CD4-positive, alpha-beta T cell treated with Interleukin-6 at 100 ng/mL for 8 hours (primary cell): ENCODE data around the gene NACAD.
"Not testable (repeated sequence)": the region's sequence is repeated elsewhere in the genome, so short reads cannot be mapped to it uniquely, and the experiment has no call there.

Experiments used
- DNase-seq: peaks from one replicate; pipeline ENCODE4 v3.0.0-alpha.2; 2020; ENCODE audit warnings: mixed read lengths, low spot score

Gene NACAD

GRCh38 chr7:45053941-45054340 lies 34.8 kb downstream of the NACAD start:
- no peak for DNase-seq

GRCh38 chr7:45053401-45053800 lies 35.4 kb downstream of the NACAD start:
- no peak for DNase-seq

- DNase-seq: no peak
Measured at GRCh38 chr7:45052011-45052410, 36.8 kb downstream of the NACAD start.

- no peak for DNase-seq
Measured at GRCh38 chr7:45050198-45050597, 38.6 kb downstream of the NACAD start.

- peak; percentile 27 for DNase-seq
Measured at GRCh38 chr7:45048748-45049147, 40.0 kb downstream of the NACAD start.

- DNase-seq: no peak
Measured at GRCh38 chr7:45044338-45044737, 44.4 kb downstream of the NACAD start.

GRCh38 chr7:45039106-45039505 lies 49.7 kb downstream of the NACAD start:
- DNase-seq: no peak

GRCh38 chr7:45037876-45038275 lies 50.9 kb downstream of the NACAD start:
- no peak for DNase-seq

- no peak for DNase-seq
Measured at GRCh38 chr7:45036796-45037195, 52.0 kb downstream of the NACAD start.

- no peak for DNase-seq
Measured at GRCh38 chr7:45036317-45036716, 52.5 kb downstream of the NACAD start.

- no peak for DNase-seq
Measured at GRCh38 chr7:45035893-45036292, 52.9 kb downstream of the NACAD start.

- no peak for DNase-seq
Measured at GRCh38 chr7:45035371-45035770, 53.4 kb downstream of the NACAD start.

GRCh38 chr7:45034710-45035109 lies 54.1 kb downstream of the NACAD start:
- not testable (repeated sequence) for DNase-seq

- DNase-seq: no peak
Measured at GRCh38 chr7:45033931-45034290, 54.9 kb downstream of the NACAD start.

- peak; percentile 31 for DNase-seq
Measured at GRCh38 chr7:45033261-45033930, 55.4 kb downstream of the NACAD start.

- no peak for DNase-seq
Measured at GRCh38 chr7:45032421-45032820, 56.3 kb downstream of the NACAD start.

- no peak for DNase-seq
Measured at GRCh38 chr7:45031829-45032228, 56.9 kb downstream of the NACAD start.
